Neural cell (in vitro differentiated cells): ENCODE measurements around the gene FSTL5. TPM values are rescaled to one million over a fixed set of nuclear protein-coding genes. Genes with fewer than 3 reads are reported as not detected.

ENCODE experiments used
- H2AFZ ChIP-seq: fragments of 200-600, 300-800 bp; sonication (generic), shearing (Covaris generic); 2 replicates; pipeline ENCODE4 v1.6.0; 2014; ENCODE audit warnings: low read depth, mild to moderate bottlenecking, antibody characterized with exemption, low read length, moderate library complexity
- H3F3A ChIP-seq: fragments of 200-600 bp; shearing (Covaris generic); 2 replicates; pipeline ENCODE4 v1.6.1; 2016; ENCODE audit warnings: mild to moderate bottlenecking, moderate library complexity, mixed read lengths, antibody characterized with exemption, low read length; ENCODE audit not compliant: insufficient read depth, poor library complexity, severe bottlenecking
- H3K27ac ChIP-seq: fragments of 200-600, 300-800 bp; sonication (generic), shearing (Covaris generic); 2 replicates; pipeline ENCODE4 v1.5.1; 2014; ENCODE audit warnings: mild to moderate bottlenecking, low read length, moderate library complexity
- H3K27me3 ChIP-seq: fragments of 300-800, 200-600 bp; sonication (generic), shearing (Covaris generic); 2 replicates; pipeline ENCODE4 v1.6.0; 2014; ENCODE audit warnings: mild to moderate bottlenecking, low read depth, low read length, moderate library complexity; ENCODE audit not compliant: insufficient read depth
- H3K36me3 ChIP-seq: fragments of 300-800, 200-600 bp; sonication (generic), shearing (Covaris generic); 2 replicates; pipeline ENCODE4 v1.5.1; 2014; ENCODE audit warnings: mild to moderate bottlenecking, antibody characterized with exemption, low read length, moderate library complexity; ENCODE audit not compliant: insufficient read depth
- H3K4me2 ChIP-seq: fragments of 300-800, 200-600 bp; sonication (generic), shearing (Covaris generic); 2 replicates; pipeline ENCODE4 v1.6.0; 2014; ENCODE audit warnings: mild to moderate bottlenecking, low read length
- H3K4me3 ChIP-seq: fragments of 300-800, 200-600 bp; sonication (generic), shearing (Covaris generic); 2 replicates; pipeline ENCODE4 v1.5.1; 2014; ENCODE audit warnings: mild to moderate bottlenecking, low read length, moderate library complexity
- H3K79me2 ChIP-seq: fragments of 200-600 bp; shearing (Covaris generic); replicated peaks from 2 replicates; pipeline ENCODE4 v1.6.0; 2014; ENCODE audit warnings: mild to moderate bottlenecking, low read length, moderate library complexity; ENCODE audit not compliant: insufficient read depth
- H3K9ac ChIP-seq: fragments of 300-800, 200-600 bp; sonication (generic), shearing (Covaris generic); 2 replicates; pipeline ENCODE4 v1.6.1; 2016; ENCODE audit warnings: mild to moderate bottlenecking, low read length, mixed read lengths
- H3K9me2 ChIP-seq: fragments of 200-600 bp; shearing (Covaris generic); 2 replicates; pipeline ENCODE4 v1.6.1; 2016; ENCODE audit warnings: mild to moderate bottlenecking, low read length, mixed read lengths; ENCODE audit not compliant: insufficient read depth
- H3K9me3 ChIP-seq: fragments of 200-600, 300-800 bp; sonication (generic), shearing (Covaris generic); 2 replicates; pipeline ENCODE4 v1.6.1; 2016; ENCODE audit warnings: mild to moderate bottlenecking, mixed run types, low read length, moderate library complexity, mixed read lengths
- H4K20me1 ChIP-seq: fragments of 200-600 bp; shearing (Covaris generic); 2 replicates; pipeline ENCODE4 v1.6.1; 2016; ENCODE audit warnings: mild to moderate bottlenecking, mixed run types; ENCODE audit not compliant: insufficient read depth
- EP300 ChIP-seq: fragments of 450-650 bp; conservative IDR thresholded peaks from 2 replicates; pipeline ENCODE4 v1.6.1; 2014; ENCODE audit warnings: antibody characterized with exemption, mild to moderate bottlenecking, moderate library complexity; ENCODE audit not compliant: poor library complexity, severe bottlenecking
- EZH2 ChIP-seq: fragments of 200-600, 300-800 bp; shearing (Covaris generic), sonication (generic); IDR thresholded peaks from 2 replicates; pipeline ENCODE4 v1.6.1; 2014; ENCODE audit warnings: antibody characterized with exemption, low read length, borderline replicate concordance, mild to moderate bottlenecking; ENCODE audit not compliant: insufficient read depth, poor library complexity, severe bottlenecking
- MXI1 ChIP-seq: fragments of 450-650 bp; conservative IDR thresholded peaks from 2 replicates; pipeline ENCODE4 v1.6.1; 2014; ENCODE audit warnings: antibody characterized with exemption, mild to moderate bottlenecking; ENCODE audit not compliant: poor library complexity, severe bottlenecking
- POLR2AphosphoS5 ChIP-seq: IDR thresholded peaks from 2 replicates; pipeline ENCODE4 v1.6.1; 2012
- RAD21 ChIP-seq: fragments of 450-650 bp; conservative IDR thresholded peaks from 2 replicates; pipeline ENCODE4 v1.6.1; 2014; ENCODE audit warnings: antibody characterized with exemption, mild to moderate bottlenecking, moderate library complexity
- SMC3 ChIP-seq: fragments of 450-650 bp; conservative IDR thresholded peaks from 2 replicates; pipeline ENCODE4 v1.6.1; 2014; ENCODE audit warnings: antibody characterized with exemption, mild to moderate bottlenecking, moderate library complexity; ENCODE audit not compliant: poor library complexity
- TAF1 ChIP-seq: IDR thresholded peaks from 2 replicates; pipeline ENCODE4 v1.6.1; 2012; ENCODE audit warnings: low read depth
- polyA plus RNA-seq: library from polyadenylated mRNA; depleted of rRNA; stranded (reverse); fragments of >200 nt; gene quantifications from 2 replicates; pipeline ENCODE4 v1.2.3, GENCODE V29; 2014
- TF ChIP-seq, protein P1 (sequence below): fragments of 450-650 bp; IDR thresholded peaks from 2 replicates; pipeline ENCODE4 v1.5.1; 2014; ENCODE audit warnings: antibody characterized with exemption, mild to moderate bottlenecking, moderate library complexity; ENCODE audit not compliant: poor library complexity, severe bottlenecking
- TF ChIP-seq, protein P2 (sequence below): IDR thresholded peaks from 2 replicates; pipeline ENCODE4 v1.6.1; 2012; ENCODE audit warnings: borderline replicate concordance

FSTL5 gene
- polyA plus RNA-seq, 1 donor from 2014 or later: 6.8 TPM

DNA sequence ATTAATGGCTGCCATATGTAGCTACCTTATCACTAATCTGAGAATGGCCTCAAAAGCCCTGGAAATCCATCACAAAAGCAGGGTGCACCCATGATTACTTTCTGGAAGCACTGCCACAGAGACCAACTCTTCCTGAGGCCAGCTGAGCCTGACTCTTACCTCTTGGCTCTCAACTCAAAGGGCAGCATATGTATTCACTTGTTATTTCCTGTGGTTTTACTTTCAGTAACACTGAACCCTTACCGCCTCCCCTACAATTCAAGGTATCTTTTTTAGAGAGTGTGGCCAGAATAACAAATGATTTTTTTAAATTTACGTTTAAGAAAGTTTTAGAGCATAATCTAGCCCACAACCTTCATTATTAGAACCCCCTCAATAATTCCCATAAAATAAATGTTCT lies 434.9 kb downstream of the FSTL5 start:
- Histone ChIP-seq H3K4me2 (no peak overlapping the region), H3K27ac (no peak overlapping the region), H3K9me2 (no peaks in the 10 kb centered on the region), H3K4me3 (no peak overlapping the region), H3K9ac (no peak overlapping the region), H3K27me3 (no peaks in the 10 kb centered on the region), H4K20me1 (no peaks in the 10 kb centered on the region), H3F3A (no peaks in the 10 kb centered on the region), H3K9me3 (no peaks in the 10 kb centered on the region), H3K79me2 (no peaks in the 10 kb centered on the region), H2AFZ (no peak overlapping the region), H3K36me3 (no peaks in the 10 kb centered on the region)
- TF ChIP-seq POLR2AphosphoS5 (no peak), RAD21 (no peak), TAF1 (no peak), MXI1 (no peak), EZH2 (no peak)
- TF ChIP-seq, protein P1, sequence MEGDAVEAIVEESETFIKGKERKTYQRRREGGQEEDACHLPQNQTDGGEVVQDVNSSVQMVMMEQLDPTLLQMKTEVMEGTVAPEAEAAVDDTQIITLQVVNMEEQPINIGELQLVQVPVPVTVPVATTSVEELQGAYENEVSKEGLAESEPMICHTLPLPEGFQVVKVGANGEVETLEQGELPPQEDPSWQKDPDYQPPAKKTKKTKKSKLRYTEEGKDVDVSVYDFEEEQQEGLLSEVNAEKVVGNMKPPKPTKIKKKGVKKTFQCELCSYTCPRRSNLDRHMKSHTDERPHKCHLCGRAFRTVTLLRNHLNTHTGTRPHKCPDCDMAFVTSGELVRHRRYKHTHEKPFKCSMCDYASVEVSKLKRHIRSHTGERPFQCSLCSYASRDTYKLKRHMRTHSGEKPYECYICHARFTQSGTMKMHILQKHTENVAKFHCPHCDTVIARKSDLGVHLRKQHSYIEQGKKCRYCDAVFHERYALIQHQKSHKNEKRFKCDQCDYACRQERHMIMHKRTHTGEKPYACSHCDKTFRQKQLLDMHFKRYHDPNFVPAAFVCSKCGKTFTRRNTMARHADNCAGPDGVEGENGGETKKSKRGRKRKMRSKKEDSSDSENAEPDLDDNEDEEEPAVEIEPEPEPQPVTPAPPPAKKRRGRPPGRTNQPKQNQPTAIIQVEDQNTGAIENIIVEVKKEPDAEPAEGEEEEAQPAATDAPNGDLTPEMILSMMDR: no peak
- TF ChIP-seq, protein P2, sequence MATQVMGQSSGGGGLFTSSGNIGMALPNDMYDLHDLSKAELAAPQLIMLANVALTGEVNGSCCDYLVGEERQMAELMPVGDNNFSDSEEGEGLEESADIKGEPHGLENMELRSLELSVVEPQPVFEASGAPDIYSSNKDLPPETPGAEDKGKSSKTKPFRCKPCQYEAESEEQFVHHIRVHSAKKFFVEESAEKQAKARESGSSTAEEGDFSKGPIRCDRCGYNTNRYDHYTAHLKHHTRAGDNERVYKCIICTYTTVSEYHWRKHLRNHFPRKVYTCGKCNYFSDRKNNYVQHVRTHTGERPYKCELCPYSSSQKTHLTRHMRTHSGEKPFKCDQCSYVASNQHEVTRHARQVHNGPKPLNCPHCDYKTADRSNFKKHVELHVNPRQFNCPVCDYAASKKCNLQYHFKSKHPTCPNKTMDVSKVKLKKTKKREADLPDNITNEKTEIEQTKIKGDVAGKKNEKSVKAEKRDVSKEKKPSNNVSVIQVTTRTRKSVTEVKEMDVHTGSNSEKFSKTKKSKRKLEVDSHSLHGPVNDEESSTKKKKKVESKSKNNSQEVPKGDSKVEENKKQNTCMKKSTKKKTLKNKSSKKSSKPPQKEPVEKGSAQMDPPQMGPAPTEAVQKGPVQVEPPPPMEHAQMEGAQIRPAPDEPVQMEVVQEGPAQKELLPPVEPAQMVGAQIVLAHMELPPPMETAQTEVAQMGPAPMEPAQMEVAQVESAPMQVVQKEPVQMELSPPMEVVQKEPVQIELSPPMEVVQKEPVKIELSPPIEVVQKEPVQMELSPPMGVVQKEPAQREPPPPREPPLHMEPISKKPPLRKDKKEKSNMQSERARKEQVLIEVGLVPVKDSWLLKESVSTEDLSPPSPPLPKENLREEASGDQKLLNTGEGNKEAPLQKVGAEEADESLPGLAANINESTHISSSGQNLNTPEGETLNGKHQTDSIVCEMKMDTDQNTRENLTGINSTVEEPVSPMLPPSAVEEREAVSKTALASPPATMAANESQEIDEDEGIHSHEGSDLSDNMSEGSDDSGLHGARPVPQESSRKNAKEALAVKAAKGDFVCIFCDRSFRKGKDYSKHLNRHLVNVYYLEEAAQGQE: no peak

DNA sequence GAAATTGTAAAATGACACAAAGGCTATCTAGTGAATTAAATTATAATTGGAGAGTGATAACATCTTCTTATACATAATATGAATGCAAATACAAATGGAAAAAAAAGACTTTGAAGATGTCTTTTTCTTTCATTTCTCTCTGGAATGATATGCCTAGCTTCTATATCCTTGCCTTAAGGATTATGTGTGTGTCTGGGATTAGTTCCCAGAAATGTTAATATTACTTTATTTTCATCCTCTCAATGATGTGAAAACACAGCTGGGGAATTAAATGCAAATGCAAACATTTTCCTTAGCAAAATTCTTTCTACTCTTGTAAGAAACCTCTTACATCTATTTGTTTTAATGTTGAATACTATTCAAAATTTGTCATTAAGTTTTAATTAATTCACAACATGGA lies 441.9 kb downstream of the FSTL5 start:
- Histone ChIP-seq H3K4me3 (no peak overlapping the region), H3K27me3 (no peaks in the 10 kb centered on the region), H3F3A (no peaks in the 10 kb centered on the region), H3K9ac (no peak overlapping the region), H2AFZ (no peak overlapping the region), H3K4me2 (no peak overlapping the region), H3K9me3 (no peaks in the 10 kb centered on the region), H3K79me2 (no peaks in the 10 kb centered on the region), H4K20me1 (no peaks in the 10 kb centered on the region), H3K27ac (no peak overlapping the region), H3K36me3 (no peaks in the 10 kb centered on the region), H3K9me2 (no peaks in the 10 kb centered on the region)
- TF ChIP-seq TAF1 (no peak), SMC3 (no peak), RAD21 (no peak), POLR2AphosphoS5 (no peak), EP300 (no peak), EZH2 (no peak), MXI1 (no peak)
- TF ChIP-seq, protein P1: no peak
- TF ChIP-seq, protein P2: no peak
